GM21576 (cell line): ENCODE data around the gene TMEM183A.

Experiments used
- ATAC-seq: cut with Tn5 transposase; IDR thresholded peaks from one replicate; pipeline ENCODE4 v1.9.1; 2021; ENCODE audit warnings: mild to moderate bottlenecking, moderate library complexity; ENCODE audit not compliant: unreplicated experiment

TMEM183A gene, protein sequence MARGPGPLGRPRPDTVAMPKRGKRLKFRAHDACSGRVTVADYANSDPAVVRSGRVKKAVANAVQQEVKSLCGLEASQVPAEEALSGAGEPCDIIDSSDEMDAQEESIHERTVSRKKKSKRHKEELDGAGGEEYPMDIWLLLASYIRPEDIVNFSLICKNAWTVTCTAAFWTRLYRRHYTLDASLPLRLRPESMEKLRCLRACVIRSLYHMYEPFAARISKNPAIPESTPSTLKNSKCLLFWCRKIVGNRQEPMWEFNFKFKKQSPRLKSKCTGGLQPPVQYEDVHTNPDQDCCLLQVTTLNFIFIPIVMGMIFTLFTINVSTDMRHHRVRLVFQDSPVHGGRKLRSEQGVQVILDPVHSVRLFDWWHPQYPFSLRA

DNA sequence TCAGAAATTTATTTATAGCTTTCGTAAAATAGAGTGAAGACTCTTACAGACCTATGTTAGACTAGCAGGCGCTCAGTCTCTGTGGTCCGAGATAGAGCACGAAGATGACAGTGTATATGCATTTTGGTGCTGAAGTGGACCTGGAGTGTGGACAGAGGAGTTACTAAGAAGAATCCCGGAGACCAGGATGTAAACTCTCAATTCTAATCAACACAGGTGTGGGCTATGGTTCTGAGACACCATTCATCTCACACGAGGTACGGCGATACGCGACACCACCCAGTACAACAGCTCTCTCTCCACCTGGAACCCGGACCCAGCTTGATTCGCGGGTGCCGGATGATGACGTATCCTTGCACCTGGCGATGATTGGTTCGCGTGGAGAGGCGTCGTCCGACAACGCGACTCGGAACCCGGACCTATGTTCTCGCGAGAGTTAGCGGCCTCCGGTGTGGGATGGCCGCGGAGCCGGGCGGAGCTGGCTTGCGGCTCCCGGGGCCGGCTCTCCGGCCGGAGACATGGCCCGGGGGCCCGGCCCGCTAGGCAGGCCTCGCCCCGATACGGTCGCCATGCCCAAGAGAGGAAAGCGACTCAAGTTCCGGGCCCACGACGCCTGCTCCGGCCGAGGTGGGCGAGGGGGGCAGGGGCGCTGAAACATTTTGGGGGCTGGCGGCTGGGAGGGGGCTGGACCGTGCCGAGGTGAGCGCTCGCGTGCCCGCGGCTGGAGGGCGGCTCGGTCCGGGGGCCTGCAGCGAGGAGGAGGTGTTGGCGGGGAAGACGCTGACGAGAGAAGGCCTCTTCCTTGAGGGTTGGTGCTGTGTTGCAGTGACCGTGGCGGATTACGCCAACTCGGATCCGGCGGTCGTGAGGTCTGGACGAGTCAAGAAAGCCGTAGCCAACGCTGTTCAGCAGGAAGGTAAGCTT is at the start of gene TMEM183A:
TSS of gene TMEM183A (plus strand) at position 427 of the 924 bp plus-strand sequence. CDS start at position 519, 92 bp downstream.
- ATAC-seq, result peak; percentile 88

DNA sequence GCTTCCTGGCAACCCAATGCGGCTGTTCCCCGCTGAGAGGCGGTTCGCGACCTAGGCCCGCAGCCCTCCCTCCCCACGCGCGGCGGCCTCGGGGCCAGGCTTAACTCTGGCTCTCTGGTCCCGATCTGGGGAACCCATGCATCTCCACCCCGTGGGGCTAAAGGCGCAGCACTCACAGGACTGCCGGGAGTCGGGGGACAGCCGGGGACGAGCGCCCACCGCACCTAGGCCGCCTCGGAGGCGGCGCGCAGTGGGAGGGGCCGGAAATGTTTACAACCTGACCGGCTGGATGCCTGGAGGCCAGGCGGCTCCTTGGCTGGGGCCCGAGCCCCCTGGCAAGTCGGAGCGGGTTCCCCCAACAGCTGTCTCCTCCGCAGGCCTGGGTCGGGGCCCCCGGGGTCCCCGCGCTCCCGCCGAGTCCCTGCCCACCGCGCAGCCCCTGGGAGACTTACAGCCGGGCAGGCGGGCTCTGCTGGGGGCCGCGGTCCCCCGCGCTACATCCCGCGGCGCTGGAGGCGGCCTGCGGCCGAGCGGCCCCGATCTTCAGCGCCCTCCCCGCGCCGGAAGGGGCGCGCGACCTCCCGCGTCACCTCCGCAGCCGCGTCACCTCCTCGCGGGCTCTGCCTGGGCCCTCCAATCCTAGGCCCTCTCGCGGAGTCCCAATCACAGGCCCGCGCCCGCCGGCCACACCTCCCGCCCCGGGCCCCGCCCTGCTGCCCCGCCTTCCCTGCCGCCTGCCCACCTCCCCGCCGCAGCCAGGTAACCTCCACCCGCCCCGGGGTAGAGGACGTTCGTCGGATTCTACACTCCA is 49.2 kb upstream of the TMEM183A start, which contains the start of gene ADIPOR1:
TSS of gene ADIPOR1 (minus strand) at position 580 of the 811 bp plus-strand sequence. CDS start 7,242 bp downstream, outside the sequence.
- peak; percentile 98 for ATAC-seq

DNA sequence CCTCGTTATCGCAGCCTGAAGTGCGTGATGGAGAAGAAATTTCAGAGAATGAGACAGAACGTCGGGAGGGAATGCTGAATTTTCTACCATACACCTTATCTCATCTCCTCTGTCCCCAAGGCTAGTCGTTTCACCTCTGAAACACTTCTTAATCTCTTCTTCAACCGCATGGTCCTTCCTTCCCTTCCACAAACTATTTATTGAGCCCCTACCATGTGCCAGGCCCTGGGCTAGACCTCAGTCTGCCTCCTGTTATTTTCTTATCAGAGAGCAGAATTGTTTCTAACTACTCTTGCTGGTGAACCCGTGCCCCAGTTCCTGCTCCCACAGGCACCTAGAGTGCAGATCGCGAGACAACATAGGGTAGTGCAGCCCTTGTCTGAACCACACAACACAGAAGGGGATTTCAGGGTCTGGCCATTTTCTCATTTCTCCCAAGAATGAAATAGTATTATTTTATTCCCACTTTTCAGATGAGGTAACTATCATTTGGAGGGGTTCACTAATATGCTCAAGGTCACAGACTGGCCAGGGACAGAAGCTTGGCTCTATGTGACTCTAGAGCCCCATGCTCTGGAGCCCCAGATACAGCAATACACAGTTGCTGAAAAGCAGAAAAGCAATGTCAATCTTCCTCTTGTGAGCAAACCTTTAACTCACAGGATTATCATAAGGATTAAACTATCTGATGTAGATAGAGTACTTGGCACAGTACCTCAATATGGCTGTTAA is 48.5 kb upstream of the TMEM183A start:
- ATAC-seq, result peak; percentile 5

DNA sequence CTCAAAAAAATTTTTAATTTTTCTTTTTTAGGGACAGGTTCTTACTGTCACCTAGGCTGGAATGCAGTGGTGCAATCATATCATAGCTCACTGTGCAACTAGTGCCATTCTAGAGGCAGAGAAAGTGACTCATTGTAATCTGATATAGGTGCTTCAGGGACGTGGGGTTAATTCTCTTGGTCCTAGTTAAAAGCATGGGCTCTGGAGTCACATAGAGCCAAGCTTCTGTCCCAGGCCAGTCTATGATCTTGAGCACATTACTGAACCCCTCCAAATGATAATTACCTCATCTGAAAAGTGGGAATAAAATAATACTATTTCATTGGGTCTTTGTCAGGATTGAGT is 47.9 kb upstream of the TMEM183A start:
- no peak for ATAC-seq

DNA sequence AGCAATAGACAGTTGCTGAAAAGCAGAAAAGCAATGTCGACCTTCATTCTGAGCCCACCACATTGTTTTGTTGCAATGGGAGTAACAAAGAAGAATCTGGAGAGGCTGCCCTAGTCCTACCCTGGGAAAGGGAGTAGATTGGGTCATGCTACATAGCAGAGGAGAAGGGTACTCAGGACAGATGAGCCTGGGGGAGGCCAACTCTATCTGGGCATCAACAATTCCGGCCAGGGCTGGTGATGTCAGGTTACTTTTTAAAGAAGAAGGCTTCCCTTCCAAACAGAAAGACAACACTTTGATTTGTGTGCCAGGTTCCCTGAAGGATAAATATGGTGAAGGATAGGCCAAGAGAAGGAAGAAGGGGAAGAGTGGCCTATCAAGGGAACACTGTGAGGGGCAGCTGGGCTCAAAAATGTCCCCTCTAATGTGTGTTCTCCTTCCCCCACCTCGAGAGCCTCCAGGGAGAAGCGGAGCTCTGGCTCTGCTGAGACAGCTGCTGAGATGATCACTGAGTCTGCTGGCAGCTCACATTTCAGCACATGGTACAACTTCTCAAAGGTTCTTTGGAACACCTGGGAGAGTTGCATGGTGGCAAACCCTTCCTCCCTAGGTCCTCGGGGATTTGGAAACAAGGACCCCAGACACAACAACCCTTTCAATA is 45.8 kb upstream of the TMEM183A start:
- ATAC-seq, result no peak

DNA sequence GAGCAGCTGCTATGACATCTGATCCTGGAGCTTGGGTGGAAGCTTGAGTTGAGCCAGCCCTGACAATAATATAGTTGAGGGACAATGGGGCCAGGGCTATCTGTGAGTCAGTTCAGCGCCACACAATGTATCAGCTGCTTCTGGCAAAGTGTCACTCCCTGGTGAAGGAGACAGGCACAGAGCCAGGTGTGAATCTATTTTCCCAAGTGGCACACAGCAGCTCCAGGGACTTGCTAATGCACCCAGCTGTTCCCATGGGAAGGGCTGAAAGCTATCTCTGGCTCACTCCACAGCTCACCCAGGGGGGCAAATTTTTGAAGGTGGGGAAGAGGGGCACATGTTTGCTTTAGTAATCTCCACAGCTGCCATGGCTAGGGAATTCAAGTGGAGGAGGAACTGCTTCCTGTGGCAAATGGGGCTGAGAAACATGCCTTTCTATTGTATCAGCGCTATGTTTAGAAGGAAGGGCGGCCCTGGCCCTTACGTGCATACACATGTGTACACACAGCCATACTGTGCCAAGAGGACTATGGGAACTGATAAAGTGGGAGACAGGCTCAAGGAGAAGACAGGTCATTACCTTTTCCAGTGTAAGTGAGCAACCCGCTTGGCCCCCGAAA is 42.3 kb upstream of the TMEM183A start:
- no peak for ATAC-seq

DNA sequence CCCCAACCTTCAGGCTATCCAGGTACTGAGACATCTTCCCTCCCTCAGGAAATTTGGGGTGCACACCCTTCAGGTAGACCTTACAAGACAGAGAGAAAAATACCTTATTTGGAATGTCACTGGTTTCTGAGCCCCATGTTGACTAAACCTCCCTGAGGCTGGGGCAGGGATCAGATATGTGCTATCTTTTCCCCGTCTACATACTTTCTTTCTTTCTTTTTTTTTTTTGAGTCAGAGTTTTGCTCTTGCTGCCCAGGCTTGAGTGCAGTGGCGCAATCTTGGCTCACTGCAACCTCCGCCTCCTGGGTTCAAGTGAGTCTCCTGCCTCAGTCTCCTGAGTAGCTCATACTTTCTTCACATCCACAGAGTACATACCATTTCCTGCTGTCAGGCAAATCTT is 41.8 kb upstream of the TMEM183A start:
- no peak for ATAC-seq

DNA sequence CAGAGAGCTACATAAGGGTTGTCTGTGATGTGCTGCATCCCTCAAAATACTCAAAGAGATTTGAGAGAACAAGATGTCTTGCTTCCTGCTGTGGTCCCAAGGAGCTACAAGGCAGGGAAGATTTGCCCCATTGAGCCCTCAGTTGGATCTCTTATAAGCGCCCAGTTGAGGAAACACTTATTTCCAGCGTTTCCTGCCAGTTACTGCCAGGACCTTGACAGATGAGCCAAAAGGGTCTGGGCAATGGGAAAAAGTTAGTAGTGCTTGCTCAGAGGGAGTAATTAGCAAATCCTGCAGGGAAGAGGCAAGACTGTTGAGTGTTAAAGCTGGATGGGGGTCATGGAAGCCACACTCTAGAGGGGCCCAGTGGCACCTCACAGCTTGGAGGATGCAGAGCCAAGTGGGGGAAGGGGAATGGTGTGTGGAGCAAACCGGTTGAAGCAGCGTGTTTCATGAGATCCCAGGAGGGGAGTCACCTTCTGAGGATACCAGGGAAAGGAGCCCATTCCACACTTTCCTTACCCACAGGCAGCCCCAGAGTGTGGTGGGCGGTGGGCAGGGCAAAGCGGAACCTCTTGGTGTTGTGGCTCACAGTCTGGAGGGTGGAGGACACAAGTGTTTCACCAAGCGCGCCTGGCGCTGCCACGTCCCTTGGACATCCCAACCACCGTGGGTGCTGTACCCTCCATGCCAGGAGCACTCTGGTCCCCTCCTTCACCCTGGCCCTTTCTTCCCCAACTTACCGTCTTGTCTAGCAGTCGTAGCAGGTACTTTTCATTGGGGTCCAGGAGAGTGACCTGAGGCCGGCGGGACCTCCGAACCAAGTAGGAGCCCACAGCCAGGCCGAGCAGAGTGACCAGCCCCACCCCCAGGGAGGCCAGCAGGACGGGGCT is 40.9 kb upstream of the TMEM183A start:
- no peak for ATAC-seq

DNA sequence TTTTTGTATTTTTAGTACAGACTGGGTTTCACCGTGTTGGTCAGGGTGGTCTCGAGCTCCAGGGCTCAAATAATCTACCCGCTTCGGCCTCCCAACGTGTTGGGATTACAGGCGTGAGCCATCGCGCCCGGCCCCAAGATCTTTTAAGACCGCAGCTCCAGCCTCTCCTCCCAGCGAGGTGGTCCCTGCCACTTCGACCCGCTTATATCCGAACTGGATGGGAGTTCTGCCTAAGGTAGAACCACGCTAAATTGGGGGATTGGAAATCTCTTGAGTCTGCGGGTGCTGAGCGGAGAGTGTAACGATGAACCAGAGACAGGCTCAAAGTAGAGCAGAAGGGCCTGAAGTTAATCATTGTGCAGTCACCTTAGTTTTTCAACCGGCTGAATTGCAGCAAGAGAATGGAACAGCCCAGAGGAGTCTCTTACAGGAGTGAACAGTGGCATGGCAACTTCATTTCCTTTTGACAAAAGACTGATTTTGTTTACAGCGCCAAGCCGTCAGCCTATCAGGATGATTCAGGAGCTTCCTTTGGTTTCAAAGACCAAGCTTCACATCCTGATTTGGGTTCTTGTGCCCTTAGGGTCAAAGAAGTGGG is 39.4 kb upstream of the TMEM183A start:
- ATAC-seq, result peak; percentile 1

DNA sequence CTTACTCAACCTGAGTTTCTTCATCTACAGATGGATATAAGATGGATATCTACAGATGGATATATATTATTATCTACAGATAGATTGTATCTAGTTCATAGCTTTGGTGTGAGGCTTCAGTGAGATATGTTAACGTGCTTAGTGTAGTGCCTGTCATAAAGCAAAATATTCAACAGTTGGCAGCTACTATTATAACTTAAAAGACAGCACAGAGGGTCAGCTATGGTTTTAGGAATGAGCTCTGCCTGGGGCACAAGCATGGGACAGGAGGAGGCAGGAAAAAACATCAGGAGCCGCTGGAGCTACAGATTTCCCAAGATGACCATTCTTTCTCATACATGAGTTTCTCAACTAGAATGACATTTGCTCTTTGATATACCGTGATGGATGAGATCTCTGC is 38.8 kb upstream of the TMEM183A start:
- no peak for ATAC-seq

DNA sequence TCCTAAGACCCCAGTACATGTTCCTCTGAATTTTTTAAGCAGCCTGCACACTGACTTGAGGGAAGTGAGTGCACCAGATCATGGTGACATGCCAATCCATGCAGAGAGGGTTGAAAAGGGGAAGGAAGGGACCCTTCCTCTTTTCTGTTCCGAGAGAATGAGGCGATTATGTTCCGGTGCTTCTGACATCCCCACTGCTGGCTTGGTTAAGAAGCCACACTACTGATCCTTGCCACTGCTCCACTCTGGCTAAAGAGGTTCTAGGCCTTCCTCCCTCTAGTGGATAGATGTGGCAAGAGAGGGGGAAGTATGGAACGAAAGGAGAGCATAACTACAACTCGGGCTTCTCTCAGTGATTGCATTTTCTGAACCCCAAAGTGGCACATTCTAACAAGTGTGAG is 38.3 kb upstream of the TMEM183A start:
- ATAC-seq, result peak; percentile 47

DNA sequence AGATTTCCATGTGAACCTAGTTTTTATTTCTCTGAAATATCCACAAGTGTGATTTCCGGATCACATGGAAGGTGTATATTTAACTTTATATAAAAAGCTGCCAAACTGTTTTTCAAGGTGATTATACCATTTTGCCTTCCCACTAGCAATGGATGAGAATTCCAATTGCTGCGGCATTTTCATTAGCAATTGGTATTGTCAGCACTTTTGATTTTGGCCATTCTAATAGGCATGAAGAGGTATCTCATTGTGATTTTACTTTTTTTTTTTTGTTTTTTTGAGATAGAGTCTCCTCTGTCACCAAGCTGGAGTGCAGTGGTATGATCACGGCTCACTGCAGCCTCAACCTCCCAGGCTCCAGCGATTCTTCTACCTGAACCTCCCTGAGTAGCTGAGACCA is 35.1 kb upstream of the TMEM183A start:
- no peak for ATAC-seq

DNA sequence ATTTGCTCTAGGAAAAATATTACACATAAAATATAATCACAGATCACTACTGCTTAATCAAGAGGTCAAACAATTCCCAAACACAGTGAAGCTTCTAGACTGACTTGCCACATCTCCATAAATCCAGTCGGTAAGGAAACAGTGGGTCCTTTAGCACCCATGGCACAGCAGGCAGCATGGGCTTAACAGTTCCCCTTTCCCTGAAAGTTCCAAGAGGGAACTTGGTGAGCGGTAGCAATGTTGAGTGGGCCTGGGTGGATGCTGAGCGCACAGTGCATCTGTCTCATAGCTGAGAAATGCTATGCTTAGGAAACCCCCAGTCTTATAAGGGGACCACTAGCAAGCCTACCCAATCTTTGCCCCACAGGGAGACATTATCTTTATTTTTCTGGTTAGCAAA is 32.3 kb upstream of the TMEM183A start:
- ATAC-seq, result no peak

DNA sequence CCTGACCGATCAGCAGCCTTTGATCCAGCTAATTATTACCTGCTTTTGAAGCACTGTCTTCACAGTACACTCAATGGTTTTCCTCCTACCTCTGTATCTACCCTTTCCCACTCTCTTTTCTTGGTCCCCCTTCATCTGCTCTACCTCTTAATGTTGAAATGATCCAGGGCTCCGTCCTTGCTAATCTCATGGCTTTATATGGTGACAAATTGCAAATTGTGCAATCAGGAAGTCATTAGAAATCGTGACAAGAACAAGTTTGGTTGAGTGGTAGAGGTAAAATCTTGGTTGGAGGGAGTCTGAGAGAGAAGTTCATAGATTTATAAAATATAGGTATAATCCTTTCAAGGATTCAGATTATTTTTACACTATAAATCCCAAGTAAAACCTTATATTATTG is 30.5 kb upstream of the TMEM183A start:
- no peak for ATAC-seq

DNA sequence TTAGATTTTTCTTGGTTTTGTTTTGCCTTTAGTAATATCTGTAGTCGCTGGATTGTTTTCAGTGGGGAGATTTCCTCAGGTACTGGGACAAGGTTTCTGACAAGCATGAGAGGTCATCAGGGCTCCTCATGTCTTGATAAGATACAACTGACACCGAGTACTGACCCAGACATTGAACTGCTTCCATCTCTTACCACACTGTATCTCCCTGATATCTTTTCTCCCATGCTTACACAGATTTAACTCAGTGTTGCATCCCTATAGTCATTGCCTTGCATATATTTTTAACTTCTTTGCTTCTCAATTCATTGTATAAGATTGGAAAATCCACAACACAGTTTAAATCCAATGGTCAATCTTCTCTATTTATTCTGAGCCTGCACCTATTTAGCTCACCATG is 27.7 kb upstream of the TMEM183A start:
- ATAC-seq, result no peak

DNA sequence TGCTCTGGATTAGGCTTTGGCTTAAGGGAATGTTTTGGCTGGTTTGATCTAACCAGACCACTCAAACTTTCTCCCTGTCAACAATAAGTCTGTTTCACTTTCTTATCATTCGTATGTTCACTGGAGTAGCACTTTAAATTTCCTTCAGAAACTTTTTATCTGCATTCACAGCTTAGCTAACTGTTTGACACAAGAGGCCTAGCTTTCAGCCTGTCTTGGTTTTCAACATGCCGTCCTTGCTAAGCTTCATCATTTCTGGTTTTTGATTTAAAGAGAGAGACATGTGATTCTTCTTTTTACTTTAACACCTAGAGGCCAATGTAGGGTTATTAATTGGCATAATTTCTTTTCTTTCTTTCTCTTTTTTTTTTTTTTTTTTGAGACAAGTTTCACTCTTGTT is 25.2 kb upstream of the TMEM183A start:
- no peak for ATAC-seq

DNA sequence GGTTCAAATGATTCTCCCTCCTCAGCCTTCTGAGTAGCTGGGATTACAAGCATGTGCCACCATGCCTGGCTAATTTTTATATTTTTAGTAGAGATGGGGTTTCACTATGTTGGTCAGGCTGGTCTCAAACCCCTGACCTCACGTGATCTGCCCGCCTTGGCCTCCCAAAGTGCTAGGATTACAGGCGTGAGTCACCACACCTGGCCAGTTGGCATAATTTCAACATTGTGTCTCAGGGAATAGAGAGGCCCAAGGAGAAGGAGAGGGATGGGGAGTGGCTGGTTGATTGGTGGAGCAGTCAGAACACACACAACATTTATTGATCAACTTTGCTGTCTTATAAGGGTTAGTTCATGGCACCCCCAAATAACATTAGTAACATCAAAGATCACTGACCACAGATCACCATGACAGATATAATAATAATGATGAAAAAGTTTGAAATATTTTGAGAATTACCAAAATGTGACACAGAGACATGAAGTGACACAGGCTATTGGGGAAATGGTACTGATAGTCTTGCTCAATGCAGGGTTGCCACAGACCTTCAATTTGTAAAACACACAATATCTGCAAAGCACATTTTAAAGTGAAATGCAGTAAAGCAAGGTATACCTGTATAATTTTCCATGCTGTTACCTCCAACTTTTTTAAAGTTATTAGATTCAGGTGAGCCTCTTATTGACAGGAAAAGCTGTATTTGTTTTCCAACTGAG is 24.3 kb upstream of the TMEM183A start:
- no peak for ATAC-seq
